NOMO-1 (cell line): ENCODE data around the gene ATP13A3.
A peak's percentile ranks its signal among the peaks of the same experiment; 100 is the strongest.

Source experiments
- DNase-seq, 2 experiments: peaks; one replicate each; lab custom pipeline; 2025; ENCODE audit not compliant: unreplicated experiment in 2 of 2; lab: John Stamatoyannopoulos, UW

The ATP13A3 gene

GRCh38 chr3:194447657-194448056, 39.1 kb downstream of the ATP13A3 start:
- DNase-seq = no peak

GRCh38 chr3:194447161-194447560, 39.6 kb downstream of the ATP13A3 start:
- no peak for DNase-seq

DNA sequence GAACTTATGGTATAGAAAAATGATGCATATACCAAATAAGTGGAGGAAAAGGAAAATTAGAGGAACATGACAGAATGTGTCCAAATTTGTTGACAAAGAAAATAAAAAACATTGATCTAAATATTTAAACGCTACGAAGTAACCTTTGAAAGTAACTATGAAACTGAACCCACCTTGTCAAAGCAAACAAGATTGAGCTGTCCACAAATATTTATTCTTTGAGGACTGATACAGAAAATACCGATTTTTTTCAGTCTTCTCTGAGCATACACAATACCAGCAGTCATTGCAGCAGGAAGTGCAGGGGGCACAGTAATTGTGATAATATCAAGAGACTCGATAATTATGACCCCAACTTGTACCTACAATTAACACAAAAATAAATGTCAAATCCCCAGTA, 40.0 kb downstream of the ATP13A3 start:
- no peak for DNase-seq

DNA sequence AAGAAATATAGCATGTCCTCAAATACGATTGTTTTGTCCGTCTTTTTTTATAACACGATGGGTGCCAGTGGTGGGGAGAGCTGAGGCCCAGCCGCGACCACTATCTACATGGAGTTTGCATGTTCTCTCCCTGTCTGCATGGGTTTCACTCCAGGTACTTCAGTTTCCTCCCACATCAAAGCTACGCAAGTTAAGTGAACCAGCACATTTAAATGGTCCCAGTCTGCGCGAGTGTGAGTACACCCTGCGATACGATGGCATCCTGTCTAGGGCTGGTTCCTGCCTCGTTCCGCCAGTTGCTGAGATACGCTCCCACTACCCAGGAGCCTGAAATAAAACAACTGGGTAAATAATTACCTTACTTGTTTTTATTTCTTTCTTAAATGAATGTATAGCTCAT, 40.6 kb downstream of the ATP13A3 start:
- DNase-seq = no peak

DNA sequence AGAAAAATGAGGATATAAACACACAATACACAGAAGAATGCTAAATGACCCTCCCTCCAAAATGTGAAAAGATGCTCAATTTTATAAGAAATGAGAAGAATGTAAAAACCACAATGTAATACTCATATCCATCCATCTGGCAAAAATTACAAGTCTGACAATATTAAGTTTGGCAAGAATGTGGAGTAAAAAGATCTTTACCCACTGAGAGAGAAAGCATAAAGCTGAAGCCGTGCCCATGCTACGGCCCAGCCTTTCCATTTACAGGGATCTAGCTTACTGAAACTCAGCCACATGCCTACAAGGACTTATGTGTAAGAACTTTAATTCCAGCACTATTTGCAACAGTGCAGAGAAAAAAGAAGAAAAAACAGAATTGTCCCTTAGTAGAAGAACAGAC, 42.9 kb downstream of the ATP13A3 start:
- DNase-seq = no peak

GRCh38 chr3:194440756-194441155, 46.0 kb downstream of the ATP13A3 start:
- no peak for DNase-seq

- DNase-seq = no peak
Measured at GRCh38 chr3:194439881-194440550, 46.8 kb downstream of the ATP13A3 start.

GRCh38 chr3:194434503-194434902, 52.3 kb downstream of the ATP13A3 start:
- no peak for DNase-seq

DNA sequence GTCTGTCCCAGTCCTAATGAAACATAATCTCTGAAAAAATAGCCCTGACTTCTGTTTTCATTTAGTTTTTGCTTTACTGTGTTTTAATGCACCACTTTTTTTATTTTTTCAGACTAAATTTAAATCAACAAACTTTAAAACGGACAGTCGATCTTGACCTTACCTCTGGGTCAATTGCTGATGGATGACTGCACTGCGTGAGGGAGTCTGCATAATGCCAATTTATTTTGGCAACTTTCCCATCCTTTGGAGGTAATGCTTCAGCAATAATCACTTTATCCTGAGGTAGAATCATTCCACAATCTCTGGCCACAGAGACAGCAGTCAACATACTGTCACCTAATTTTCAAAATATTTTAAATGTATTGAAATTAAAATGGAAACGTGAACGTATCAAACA, 55.2 kb downstream of the ATP13A3 start:
- DNase-seq = no peak

GRCh38 chr3:194425399-194425798, 61.4 kb downstream of the ATP13A3 start:
- DNase-seq = no peak

- DNase-seq = no peak
Measured at GRCh38 chr3:194424953-194425352, 61.8 kb downstream of the ATP13A3 start.

GRCh38 chr3:194424373-194424772, 62.4 kb downstream of the ATP13A3 start:
- no peak for DNase-seq

GRCh38 chr3:194423317-194423716, 63.5 kb downstream of the ATP13A3 start:
- DNase-seq = no peak

DNA sequence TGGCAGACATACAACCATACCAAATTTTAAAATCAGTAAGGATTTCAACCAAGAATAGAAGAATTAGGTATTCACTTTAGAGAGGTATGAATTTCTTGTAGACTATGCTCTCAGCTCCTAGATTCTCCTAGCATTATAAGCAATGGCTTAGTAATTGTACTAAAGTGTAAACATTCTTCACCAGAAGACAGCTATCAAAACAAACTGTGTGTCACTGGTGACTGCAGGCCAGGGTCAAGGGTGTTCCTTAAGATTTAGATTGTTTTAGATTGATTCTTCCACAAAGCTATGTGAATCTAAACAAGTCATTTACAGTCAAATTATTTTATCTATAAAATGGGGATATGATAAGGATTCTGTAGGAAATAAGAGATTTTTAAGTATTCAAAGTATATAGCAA, 64.6 kb downstream of the ATP13A3 start:
- DNase-seq = no peak

DNA sequence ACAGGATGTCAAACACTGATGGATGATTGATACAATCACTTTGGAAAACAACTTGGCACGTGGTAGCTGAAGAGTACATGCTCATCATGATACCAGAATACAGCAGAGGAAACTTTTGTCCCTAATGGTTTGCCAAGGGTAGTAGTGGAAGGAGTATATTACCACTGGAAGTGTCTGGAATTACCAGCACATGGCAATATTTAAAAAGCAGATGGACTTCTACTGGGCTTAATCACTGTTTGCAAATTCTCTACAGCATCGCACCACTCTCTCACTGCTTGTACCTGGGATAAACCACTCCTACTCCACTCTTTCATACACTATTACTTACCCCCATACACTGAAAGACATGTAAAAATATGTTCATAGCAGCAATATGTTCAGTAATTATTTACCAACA, 68.1 kb downstream of the ATP13A3 start:
- DNase-seq = no peak

- DNase-seq = no peak
Measured at GRCh38 chr3:194407423-194407822, 79.4 kb downstream of the ATP13A3 start.

- no peak for DNase-seq
Measured at GRCh38 chr3:194405766-194406165, 81.0 kb downstream of the ATP13A3 start.

DNA sequence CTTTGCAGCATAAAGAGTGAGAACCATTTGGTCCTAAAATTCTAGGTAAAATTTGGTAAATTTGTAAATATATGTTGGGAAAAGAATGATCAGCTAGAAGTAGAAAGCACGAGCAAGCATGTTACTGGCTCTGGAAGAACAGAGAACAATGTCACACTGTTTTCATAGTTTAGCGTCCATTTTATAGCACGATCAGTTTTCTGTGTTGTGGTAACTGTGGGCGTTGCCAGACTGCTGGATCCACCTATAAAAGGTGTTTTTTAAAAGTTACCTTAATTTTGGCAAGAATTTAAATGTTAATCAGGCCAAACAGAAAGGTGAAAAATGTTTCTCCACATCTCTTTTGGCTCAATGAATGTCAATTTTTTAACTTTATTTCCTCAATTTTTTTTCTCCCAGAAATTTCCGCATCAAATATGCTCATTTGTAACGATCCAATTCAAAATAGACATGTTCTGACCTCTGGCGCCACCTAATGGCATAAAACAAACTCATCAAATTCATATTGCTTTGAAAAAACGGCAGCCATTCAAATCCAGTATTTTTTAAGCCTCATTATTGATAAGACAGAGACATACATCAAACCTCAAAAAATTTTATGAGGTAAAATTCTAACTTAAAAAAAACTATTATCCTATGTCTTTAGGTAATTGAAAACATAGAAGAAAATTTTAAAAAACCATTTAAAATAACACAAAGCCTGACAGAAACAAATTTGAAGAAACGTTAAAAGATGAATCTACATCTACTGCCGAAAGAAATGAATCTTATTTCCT, 82.2 kb downstream of the ATP13A3 start:
- peak in 1 of 2 experiments; percentile 61 for DNase-seq

DNA sequence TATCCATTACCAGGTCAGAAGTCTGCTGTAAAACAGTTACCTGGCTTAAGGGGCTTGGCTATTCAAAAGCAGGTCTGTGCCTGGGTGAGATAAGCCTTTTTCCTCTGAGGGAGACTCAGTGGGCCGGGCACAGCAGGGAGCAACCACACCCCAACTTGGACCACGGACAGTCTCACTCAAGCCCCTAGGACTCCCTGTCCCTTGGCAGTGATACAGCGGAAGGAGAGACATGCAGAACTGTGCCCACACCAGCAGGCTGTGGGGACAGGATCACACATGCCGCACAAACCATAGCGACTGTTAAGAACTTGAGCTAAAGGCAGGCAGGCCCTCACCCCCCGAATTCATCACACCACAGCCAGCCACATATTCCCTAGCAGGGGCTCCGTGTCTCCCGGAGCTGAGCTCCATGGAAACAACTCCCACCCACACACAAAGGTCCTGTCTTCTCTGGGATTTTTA, 84.9 kb downstream of the ATP13A3 start:
- DNase-seq = no peak

- DNase-seq = no peak
Measured at GRCh38 chr3:194401346-194401745, 85.5 kb downstream of the ATP13A3 start.

- peak; percentile 15 to 31 for DNase-seq
Measured at GRCh38 chr3:194399874-194400411, 86.9 kb downstream of the ATP13A3 start.

DNA sequence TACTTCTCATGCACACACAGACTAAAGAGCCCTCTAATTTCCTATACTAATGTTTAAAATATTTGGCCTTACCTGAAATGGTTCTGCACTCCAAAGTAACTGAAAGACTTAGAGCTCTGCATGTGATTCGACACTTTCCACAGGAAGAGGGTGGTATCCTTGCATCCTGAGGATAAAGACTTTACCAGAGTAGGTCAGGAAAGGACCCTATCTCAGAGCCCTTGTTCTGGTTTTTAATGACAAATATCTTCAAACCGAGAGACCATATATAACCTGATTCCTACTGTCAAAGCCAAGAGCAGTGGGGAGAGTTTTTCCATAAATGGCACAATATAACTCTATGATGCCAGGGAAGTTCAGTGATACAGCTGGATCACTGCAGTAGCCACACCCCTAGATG, 87.6 kb downstream of the ATP13A3 start, which contains the start of gene GP5:
TSS of gene GP5 (minus strand) at position 101 of the 400 bp plus-strand sequence. CDS start 984 bp downstream, outside the sequence.
- no peak for DNase-seq
